HEK293 (cell line): ENCODE data around the gene PDE11A.

Experiments
- CTCF ChIP-seq: fragments of 450-650 bp; formaldehyde crosslinking; IDR thresholded peaks from 2 replicates; pipeline ENCODE4 v1.5.1; 2016; ENCODE audit warnings: missing biosample characterization, missing genetic modification characterization
- YY1 ChIP-seq: fragments of 450-650 bp; formaldehyde crosslinking; IDR thresholded peaks from 2 replicates; pipeline ENCODE4 v1.5.1; 2018; ENCODE audit warnings: missing biosample characterization, missing genetic modification characterization
- ZBTB11 ChIP-seq: fragments of 450-650 bp; formaldehyde crosslinking; conservative IDR thresholded peaks from 2 replicates; pipeline ENCODE4 v1.5.1; 2016; ENCODE audit warnings: low read depth, missing biosample characterization, missing genetic modification characterization
- ZNF404 ChIP-seq: fragments of 450-650 bp; formaldehyde crosslinking; IDR thresholded peaks from 2 replicates; pipeline ENCODE4 v1.5.1; 2017; ENCODE audit warnings: missing biosample characterization, missing genetic modification characterization
- ZNF433 ChIP-seq: fragments of 450-650 bp; formaldehyde crosslinking; IDR thresholded peaks from 2 replicates; pipeline ENCODE4 v1.5.1; 2016; ENCODE audit warnings: missing biosample characterization, missing genetic modification characterization, low read depth
- ZNF560 ChIP-seq: fragments of 450-650 bp; formaldehyde crosslinking; IDR thresholded peaks from 2 replicates; pipeline ENCODE4 v1.5.1; 2017; ENCODE audit warnings: missing biosample characterization, missing genetic modification characterization, borderline replicate concordance
- ZNF792 ChIP-seq: fragments of 450-650 bp; formaldehyde crosslinking; IDR thresholded peaks from 2 replicates; pipeline ENCODE4 v1.5.1; 2016; ENCODE audit warnings: missing biosample characterization, missing genetic modification characterization

GRCh38 chr2:177633111-177633510, 439.5 kb downstream of the PDE11A start:
- TF ChIP-seq ZNF560 (tag by site-specific recombination) = no peak
- TF ChIP-seq ZNF433 = no peak
- no peak for TF ChIP-seq CTCF (tag by site-specific recombination)
- no peak for TF ChIP-seq ZNF792 (tag by site-specific recombination)
- TF ChIP-seq ZNF404 = no peak
- no peak for TF ChIP-seq ZBTB11
- TF ChIP-seq YY1 (tag by site-specific recombination) = no peak
